GM21390 (cell line): ENCODE measurements around the gene CNNM2.
"Not testable (repeated sequence)": the region's sequence is repeated elsewhere in the genome, so short reads cannot be mapped to it uniquely, and the experiment has no call there.

Experiments used
- ATAC-seq: cut with Tn5 transposase; IDR thresholded peaks from one replicate; pipeline ENCODE4 v1.9.1; 2021; ENCODE audit not compliant: unreplicated experiment

CNNM2 gene

GRCh38 chr10:103100620-103101019 lies 182.5 kb downstream of the CNNM2 start:
- ATAC-seq: no peak

GRCh38 chr10:103102195-103102594 lies 184.1 kb downstream of the CNNM2 start:
- ATAC-seq: no peak

GRCh38 chr10:103103989-103104388 lies 185.9 kb downstream of the CNNM2 start:
- ATAC-seq: no peak

- no peak for ATAC-seq
Observed at GRCh38 chr10:103104721-103105120, 186.6 kb downstream of the CNNM2 start.

- no peak for ATAC-seq
Observed at GRCh38 chr10:103105462-103105861, 187.4 kb downstream of the CNNM2 start.

- ATAC-seq: no peak
Observed at GRCh38 chr10:103106539-103106938, 188.4 kb downstream of the CNNM2 start.

- no peak for ATAC-seq
Observed at GRCh38 chr10:103109821-103110220, 191.7 kb downstream of the CNNM2 start.

GRCh38 chr10:103110407-103110806 lies 192.3 kb downstream of the CNNM2 start:
- no peak for ATAC-seq

- ATAC-seq: peak; percentile 73
Observed at GRCh38 chr10:103111031-103111917, 193.2 kb downstream of the CNNM2 start.

- ATAC-seq: peak; percentile 56
Observed at GRCh38 chr10:103111918-103112877, 194.1 kb downstream of the CNNM2 start.

GRCh38 chr10:103114876-103115275 lies 196.8 kb downstream of the CNNM2 start:
- ATAC-seq: no peak

- no peak for ATAC-seq
Observed at GRCh38 chr10:103117247-103117646, 199.2 kb downstream of the CNNM2 start.

GRCh38 chr10:103120546-103120945 lies 202.5 kb downstream of the CNNM2 start:
- no peak for ATAC-seq

- no peak for ATAC-seq
Observed at GRCh38 chr10:103120977-103121735, 203.1 kb downstream of the CNNM2 start.

GRCh38 chr10:103123282-103124024 lies 205.4 kb downstream of the CNNM2 start:
- ATAC-seq: no peak

GRCh38 chr10:103124420-103125096 lies 206.5 kb downstream of the CNNM2 start:
- no peak for ATAC-seq

- ATAC-seq: peak; percentile 89
Observed at GRCh38 chr10:103125323-103126267, 207.5 kb downstream of the CNNM2 start.

- ATAC-seq: no peak
Observed at GRCh38 chr10:103127241-103127640, 209.1 kb downstream of the CNNM2 start.

GRCh38 chr10:103130180-103130579 lies 212.1 kb downstream of the CNNM2 start:
- ATAC-seq: not testable (repeated sequence)
